MM.1S (cell line): Measurements from ENCODE around the gene GBGT1.

Experiments used
- DNase-seq: peaks from one replicate; pipeline ENCODE4 v3.0.0-alpha.2; 2015
- H2AFZ ChIP-seq: fragments of 300-600 bp; sonication (generic); 2 replicates; pipeline ENCODE4 v1.6.0; 2016; ENCODE audit warnings: antibody characterized with exemption, low read length
- H3F3A ChIP-seq: fragments of 300-600 bp; sonication (generic); 2 replicates; pipeline ENCODE4 v1.6.1; 2016; ENCODE audit warnings: mild to moderate bottlenecking, antibody characterized with exemption, low read length, moderate library complexity, mixed read lengths; ENCODE audit not compliant: insufficient read depth
- H3K27ac ChIP-seq: fragments of 300-600 bp; sonication (generic); 2 replicates; pipeline ENCODE4 v1.5.1; 2016; ENCODE audit warnings: mild to moderate bottlenecking, low read length
- H3K27me3 ChIP-seq: fragments of 300-600 bp; sonication (generic); replicated peaks from 2 replicates; pipeline ENCODE4 v1.6.0; 2016; ENCODE audit warnings: low read length; ENCODE audit not compliant: insufficient read depth
- H3K36me3 ChIP-seq: fragments of 300-600 bp; sonication (generic); replicated peaks from 2 replicates; pipeline ENCODE4 v1.6.1; 2016; ENCODE audit warnings: mild to moderate bottlenecking, low read length, mixed read lengths; ENCODE audit not compliant: insufficient read depth
- H3K4me1 ChIP-seq: fragments of 300-600 bp; sonication (generic); 2 replicates; pipeline ENCODE4 v1.6.1; 2016; ENCODE audit warnings: low read length, mixed read lengths
- H3K4me2 ChIP-seq: fragments of 300-600 bp; sonication (generic); 2 replicates; pipeline ENCODE4 v1.6.0; 2016; ENCODE audit warnings: low read depth, low read length
- H3K4me3 ChIP-seq: fragments of 300-600 bp; sonication (generic); 2 replicates; pipeline ENCODE4 v1.5.1; 2016; ENCODE audit warnings: low read length, mixed read lengths
- H3K79me2 ChIP-seq: fragments of 300-600 bp; sonication (generic); 2 replicates; pipeline ENCODE4 v1.6.1; 2016; ENCODE audit warnings: mixed run types, low read length, mixed read lengths
- H3K9ac ChIP-seq: fragments of 300-600 bp; sonication (generic); 2 replicates; pipeline ENCODE4 v1.6.1; 2016; ENCODE audit warnings: low read length, mixed read lengths
- H3K9me2 ChIP-seq: fragments of 300-600 bp; sonication (generic); replicated peaks from 2 replicates; pipeline ENCODE4 v1.6.1; 2016; ENCODE audit warnings: mild to moderate bottlenecking, low read length, mixed read lengths; ENCODE audit not compliant: insufficient read depth
- H3K9me3 ChIP-seq: fragments of 300-600 bp; sonication (generic); replicated peaks from 2 replicates; pipeline ENCODE4 v1.6.1; 2016; ENCODE audit warnings: mild to moderate bottlenecking, low read length, mixed read lengths; ENCODE audit not compliant: insufficient read depth
- H4K20me1 ChIP-seq: fragments of 300-600 bp; sonication (generic); 2 replicates; pipeline ENCODE4 v1.6.1; 2016; ENCODE audit warnings: mild to moderate bottlenecking, low read length, moderate library complexity, mixed read lengths; ENCODE audit not compliant: insufficient read depth
- CTCF ChIP-seq: fragments of 300-600 bp; sonication (generic); IDR thresholded peaks from 2 replicates; pipeline ENCODE4 v1.5.1; 2016; ENCODE audit warnings: antibody characterized with exemption, low read length, mixed read lengths
- EZH2 ChIP-seq: fragments of 300-600 bp; sonication (generic); optimal IDR thresholded peaks from 2 replicates; pipeline ENCODE3; 2017; ENCODE audit warnings: low read depth, mild to moderate bottlenecking, antibody characterized with exemption, low read length, mixed read lengths
- EZH2phosphoT487 ChIP-seq: fragments of 300-600 bp; sonication (generic); IDR thresholded peaks from 2 replicates; pipeline ENCODE4 v1.6.1; 2018; ENCODE audit warnings: antibody characterized with exemption, low read length

The GBGT1 gene

GRCh38 chr9:133189826-133190225 is 26.1 kb upstream of the GBGT1 start:
- H3K9me2 ChIP-seq: no peaks in the 10 kb centered on the region
- no peak overlapping the region for H2AFZ ChIP-seq
- H3K36me3 ChIP-seq: no peaks in the 10 kb centered on the region
- no peaks in the 10 kb centered on the region for H3F3A ChIP-seq
- no peaks in the 10 kb centered on the region for H3K9me3 ChIP-seq
- no peak overlapping the region for H3K27ac ChIP-seq
- H3K4me2 ChIP-seq: no peak overlapping the region
- no peak for DNase-seq
- H4K20me1 ChIP-seq: no peaks in the 10 kb centered on the region
- H3K27me3 ChIP-seq: peaks cover 78% of the 10 kb centered on the region
- H3K79me2 ChIP-seq: no peaks in the 10 kb centered on the region
- no peak overlapping the region for H3K4me3 ChIP-seq
- TF ChIP-seq EZH2 (no peak), CTCF (no peak), EZH2phosphoT487 (no peak)
- H3K9ac ChIP-seq: no peak overlapping the region
- no peaks in the 10 kb centered on the region for H3K4me1 ChIP-seq

- Histone ChIP-seq H3K4me3 (no peak overlapping the region), H3K27ac (no peak overlapping the region), H3K9ac (no peak overlapping the region), H4K20me1 (no peaks in the 10 kb centered on the region), H3K9me2 (no peaks in the 10 kb centered on the region), H3K9me3 (no peaks in the 10 kb centered on the region), H3F3A (no peaks in the 10 kb centered on the region), H2AFZ (no peak overlapping the region), H3K4me2 (no peak overlapping the region), H3K36me3 (no peaks in the 10 kb centered on the region), H3K4me1 (no peaks in the 10 kb centered on the region), H3K79me2 (no peaks in the 10 kb centered on the region), H3K27me3 (peaks cover 78% of the 10 kb centered on the region)
- no peak for DNase-seq
- no peak for TF ChIP-seq CTCF
- TF ChIP-seq EZH2: no peak
- no peak for TF ChIP-seq EZH2phosphoT487
Measured at GRCh38 chr9:133188843-133189180, 25.1 kb upstream of the GBGT1 start.

- Histone ChIP-seq H3K4me1 (no peaks in the 10 kb centered on the region), H2AFZ (no peak overlapping the region), H3K9ac (no peak overlapping the region), H4K20me1 (no peaks in the 10 kb centered on the region), H3F3A (no peaks in the 10 kb centered on the region), H3K9me2 (no peaks in the 10 kb centered on the region), H3K36me3 (no peaks in the 10 kb centered on the region), H3K4me3 (no peak overlapping the region), H3K27me3 (peaks cover 78% of the 10 kb centered on the region), H3K27ac (no peak overlapping the region), H3K4me2 (no peak overlapping the region), H3K79me2 (no peaks in the 10 kb centered on the region), H3K9me3 (no peaks in the 10 kb centered on the region)
- peak; percentile 29 for DNase-seq
- TF ChIP-seq EZH2 (no peak), EZH2phosphoT487 (no peak), CTCF (no peak; the same call in 1 of the 2 replicates)
Measured at GRCh38 chr9:133188006-133188842, 24.5 kb upstream of the GBGT1 start.
